HG03558 (cell line): ENCODE data around the gene ZDHHC16.

Experiments used
- ATAC-seq: cut with Tn5 transposase; IDR thresholded peaks from one replicate; pipeline ENCODE4 v1.9.1; 2021; ENCODE audit warnings: moderate number of reproducible peaks; ENCODE audit not compliant: unreplicated experiment; ENCODE audit errors: extremely low read depth

Gene ZDHHC16

DNA sequence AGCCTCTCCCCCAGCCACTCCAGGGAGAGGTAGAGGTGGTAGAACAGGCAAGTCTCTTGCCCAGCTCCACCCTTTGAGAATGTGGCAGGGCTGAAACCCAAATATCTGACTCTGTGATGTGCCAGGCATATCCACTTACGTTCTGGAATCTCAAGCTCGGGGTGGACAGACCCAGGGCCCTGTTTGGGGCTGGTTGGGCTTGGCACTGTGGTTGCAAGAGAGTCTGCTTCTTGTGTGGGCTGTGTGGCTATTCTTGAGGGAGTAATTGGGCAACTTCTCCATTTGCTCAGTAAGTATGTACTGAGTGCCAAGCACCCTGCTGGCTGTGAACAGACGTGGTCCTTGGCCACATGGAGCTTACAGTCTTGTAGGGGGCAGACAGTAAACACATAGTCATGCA, 57.4 kb downstream of the ZDHHC16 start:
- ATAC-seq, result no peak

DNA sequence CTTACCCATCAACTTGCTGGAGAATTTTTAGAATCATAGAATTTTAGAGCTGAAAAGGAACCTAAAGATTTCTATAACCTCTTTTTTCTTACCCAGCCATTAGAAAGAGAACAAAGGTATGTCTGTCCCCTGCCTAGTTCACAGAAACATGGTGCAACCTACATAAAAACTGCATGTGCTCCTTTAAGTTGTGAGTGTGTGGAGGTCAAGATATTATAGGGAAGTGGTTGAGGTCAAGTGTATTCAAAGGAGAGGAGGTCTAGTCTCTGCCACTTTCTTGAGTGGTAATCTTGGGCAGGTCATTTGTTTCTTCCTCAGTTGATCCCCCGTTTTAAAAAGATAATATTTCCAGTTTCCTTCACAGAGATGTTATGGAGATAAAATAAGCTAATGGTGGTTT, 59.2 kb downstream of the ZDHHC16 start:
- ATAC-seq, result no peak

GRCh38 chr10:97506199-97506991, 60.4 kb downstream of the ZDHHC16 start:
- no peak for ATAC-seq
